Measurements from ENCODE around the gene PDZD2. TPM values are rescaled to one million over a fixed set of nuclear protein-coding genes. Genes with fewer than 3 reads are reported as not detected.
"Not testable (repeated sequence)": the region's sequence is repeated elsewhere in the genome, so short reads cannot be mapped to it uniquely, and the experiment has no call there.

The PDZD2 gene
- total RNA-seq, 1 donor from 2014 or later = 0.65 TPM

DNA sequence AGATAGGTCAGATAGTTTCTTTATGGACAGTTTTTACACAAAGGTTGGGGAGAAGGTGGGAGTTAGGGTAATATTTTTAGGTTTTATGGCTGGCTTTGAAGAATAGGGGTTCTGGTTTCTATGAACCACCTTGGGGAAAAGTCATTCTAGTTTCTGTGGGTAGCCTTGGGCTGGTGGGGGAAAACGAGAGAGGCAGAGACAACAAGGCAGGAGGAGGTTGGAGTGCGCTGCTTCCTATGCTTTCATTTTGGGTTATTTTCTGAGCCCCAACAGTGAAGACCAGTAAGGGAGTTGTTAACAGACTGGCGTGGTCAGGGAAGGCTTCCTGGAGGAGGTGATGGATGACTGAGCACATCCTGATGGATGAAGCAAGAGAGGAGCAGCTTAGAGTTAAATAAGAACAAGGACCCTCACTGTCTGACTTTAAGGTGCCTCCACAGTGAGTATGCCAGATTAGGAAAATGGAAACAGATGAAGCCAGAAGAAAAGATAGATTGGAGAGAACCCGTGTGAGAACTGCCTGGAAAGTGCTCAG is 81.9 kb downstream of the PDZD2 start:
- Mint-ChIP-seq H3K27me3 (ENCODE audit: low read depth) (no peaks in the 10 kb centered on the region), H3K4me3 (no peak overlapping the region), H3K4me1 (no peaks in the 10 kb centered on the region), H3K36me3 (ENCODE audit: low read depth) (no peaks in the 10 kb centered on the region), H3K9me3 (no peaks in the 10 kb centered on the region), H3K27ac (ENCODE audit: unreplicated experiment) (no peak overlapping the region)
- DNase-seq (ENCODE audit: low read depth, low spot score) = no peak
- TF ChIP-seq, protein P1, sequence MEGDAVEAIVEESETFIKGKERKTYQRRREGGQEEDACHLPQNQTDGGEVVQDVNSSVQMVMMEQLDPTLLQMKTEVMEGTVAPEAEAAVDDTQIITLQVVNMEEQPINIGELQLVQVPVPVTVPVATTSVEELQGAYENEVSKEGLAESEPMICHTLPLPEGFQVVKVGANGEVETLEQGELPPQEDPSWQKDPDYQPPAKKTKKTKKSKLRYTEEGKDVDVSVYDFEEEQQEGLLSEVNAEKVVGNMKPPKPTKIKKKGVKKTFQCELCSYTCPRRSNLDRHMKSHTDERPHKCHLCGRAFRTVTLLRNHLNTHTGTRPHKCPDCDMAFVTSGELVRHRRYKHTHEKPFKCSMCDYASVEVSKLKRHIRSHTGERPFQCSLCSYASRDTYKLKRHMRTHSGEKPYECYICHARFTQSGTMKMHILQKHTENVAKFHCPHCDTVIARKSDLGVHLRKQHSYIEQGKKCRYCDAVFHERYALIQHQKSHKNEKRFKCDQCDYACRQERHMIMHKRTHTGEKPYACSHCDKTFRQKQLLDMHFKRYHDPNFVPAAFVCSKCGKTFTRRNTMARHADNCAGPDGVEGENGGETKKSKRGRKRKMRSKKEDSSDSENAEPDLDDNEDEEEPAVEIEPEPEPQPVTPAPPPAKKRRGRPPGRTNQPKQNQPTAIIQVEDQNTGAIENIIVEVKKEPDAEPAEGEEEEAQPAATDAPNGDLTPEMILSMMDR (conservative IDR thresholded peaks at IDR 0.05) = no peak

DNA sequence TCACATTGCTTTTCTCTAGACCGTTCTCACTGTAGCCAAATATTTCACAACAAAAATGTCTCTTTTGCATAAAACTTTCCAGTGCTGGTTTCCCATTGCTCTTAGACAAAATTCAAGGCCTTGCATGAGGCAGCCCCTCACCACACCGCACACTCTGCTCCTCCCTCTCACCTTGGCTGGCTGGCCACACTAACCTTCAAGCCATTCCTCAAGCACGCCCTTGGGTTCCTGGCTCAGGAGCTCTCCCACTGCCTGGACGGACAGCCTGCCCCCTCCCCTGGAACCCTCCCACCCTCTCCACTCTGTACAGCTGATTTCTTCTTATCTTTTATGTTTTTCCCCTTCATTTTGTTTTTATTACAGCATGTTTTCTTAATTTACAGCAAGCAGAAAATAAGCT is 83.2 kb downstream of the PDZD2 start:
- TF ChIP-seq, protein P1 (conservative IDR thresholded peaks at IDR 0.05) = no peak
- no peak overlapping the region for H3K27ac Mint-ChIP-seq (ENCODE audit: unreplicated experiment)
- no peaks in the 10 kb centered on the region for H3K36me3 Mint-ChIP-seq (ENCODE audit: low read depth)
- H3K4me3 Mint-ChIP-seq = no peak overlapping the region
- H3K9me3 Mint-ChIP-seq = no peaks in the 10 kb centered on the region
- DNase-seq (ENCODE audit: low read depth, low spot score) = no peak
- no peaks in the 10 kb centered on the region for H3K4me1 Mint-ChIP-seq
- H3K27me3 Mint-ChIP-seq (ENCODE audit: low read depth) = no peaks in the 10 kb centered on the region

DNA sequence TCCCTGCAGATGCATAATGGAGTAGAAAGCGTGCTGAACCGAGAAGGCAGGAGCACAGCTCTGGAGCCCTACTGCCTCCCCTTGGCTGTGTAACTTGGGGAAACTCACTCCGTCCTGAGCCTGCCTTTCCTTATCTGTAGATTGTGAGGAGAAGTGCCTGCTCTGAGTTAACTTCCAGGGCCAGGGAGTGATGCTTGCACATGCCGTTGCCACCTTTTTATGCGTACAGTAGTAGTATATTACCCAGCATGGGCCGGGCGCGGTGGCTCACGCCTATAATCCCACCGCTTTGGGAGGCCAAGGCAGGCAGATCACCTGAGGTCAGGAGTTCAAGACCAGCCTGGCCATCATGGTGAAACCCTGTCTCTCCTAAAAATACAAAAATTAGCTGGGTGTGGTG is 87.1 kb downstream of the PDZD2 start:
- Mint-ChIP-seq H3K27me3 (ENCODE audit: low read depth) (no peaks in the 10 kb centered on the region), H3K27ac (ENCODE audit: unreplicated experiment) (no peak overlapping the region), H3K4me3 (no peak overlapping the region), H3K36me3 (ENCODE audit: low read depth) (no peaks in the 10 kb centered on the region), H3K9me3 (no peaks in the 10 kb centered on the region), H3K4me1 (no peaks in the 10 kb centered on the region)
- DNase-seq (ENCODE audit: low read depth, low spot score) = no peak
- TF ChIP-seq, protein P1 (conservative IDR thresholded peaks at IDR 0.05) = no peak

DNA sequence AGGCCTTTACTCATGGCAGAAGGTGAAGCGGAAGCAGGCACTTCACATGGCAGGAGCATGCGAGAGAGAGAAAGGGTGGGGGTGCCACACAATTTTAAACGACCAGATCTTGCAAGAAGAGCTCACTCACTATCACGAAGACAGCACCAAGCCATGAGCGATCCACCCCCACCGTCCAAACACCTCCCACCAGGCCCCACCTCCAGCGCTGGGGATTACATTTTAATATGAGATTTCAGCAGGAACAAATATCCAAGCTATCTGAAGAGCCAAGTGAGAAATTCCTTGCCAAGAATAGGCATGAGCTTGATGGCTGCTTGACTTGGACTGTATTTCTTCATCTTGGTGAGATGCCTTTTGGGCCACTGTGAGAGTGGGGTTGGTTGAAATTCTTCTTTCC is 88.0 kb downstream of the PDZD2 start:
- DNase-seq (ENCODE audit: low read depth, low spot score) = no peak
- Mint-ChIP-seq H3K4me1 (no peaks in the 10 kb centered on the region), H3K27me3 (ENCODE audit: low read depth) (no peaks in the 10 kb centered on the region), H3K4me3 (no peak overlapping the region), H3K27ac (ENCODE audit: unreplicated experiment) (no peak overlapping the region), H3K9me3 (no peaks in the 10 kb centered on the region), H3K36me3 (ENCODE audit: low read depth) (no peaks in the 10 kb centered on the region)
- TF ChIP-seq, protein P1 (conservative IDR thresholded peaks at IDR 0.05) = no peak

DNA sequence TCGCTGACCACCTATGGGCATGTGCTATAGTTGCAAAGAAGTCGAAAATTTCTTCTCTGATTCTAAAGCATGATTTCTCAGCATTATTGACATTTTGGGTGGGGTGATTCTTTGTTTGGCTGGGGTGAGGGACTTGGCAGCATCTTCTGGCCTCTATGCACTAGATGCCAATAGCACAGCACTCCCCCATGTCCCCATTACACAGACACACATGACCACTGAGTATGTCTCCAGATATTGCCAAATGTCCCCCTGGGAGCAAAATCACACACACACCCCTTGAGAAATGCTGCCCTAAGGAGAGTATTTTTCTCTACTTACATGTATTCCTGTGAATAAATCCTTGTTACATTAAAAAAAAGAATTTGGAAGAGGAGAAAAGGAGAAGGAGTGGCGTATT is 89.1 kb downstream of the PDZD2 start:
- no peaks in the 10 kb centered on the region for H3K27me3 Mint-ChIP-seq (ENCODE audit: low read depth)
- no peaks in the 10 kb centered on the region for H3K36me3 Mint-ChIP-seq (ENCODE audit: low read depth)
- H3K4me3 Mint-ChIP-seq = no peak overlapping the region
- H3K27ac Mint-ChIP-seq (ENCODE audit: unreplicated experiment) = no peak overlapping the region
- TF ChIP-seq, protein P1 (conservative IDR thresholded peaks at IDR 0.05) = no peak
- no peaks in the 10 kb centered on the region for H3K9me3 Mint-ChIP-seq
- no peaks in the 10 kb centered on the region for H3K4me1 Mint-ChIP-seq
- DNase-seq (ENCODE audit: low read depth, low spot score) = no peak

DNA sequence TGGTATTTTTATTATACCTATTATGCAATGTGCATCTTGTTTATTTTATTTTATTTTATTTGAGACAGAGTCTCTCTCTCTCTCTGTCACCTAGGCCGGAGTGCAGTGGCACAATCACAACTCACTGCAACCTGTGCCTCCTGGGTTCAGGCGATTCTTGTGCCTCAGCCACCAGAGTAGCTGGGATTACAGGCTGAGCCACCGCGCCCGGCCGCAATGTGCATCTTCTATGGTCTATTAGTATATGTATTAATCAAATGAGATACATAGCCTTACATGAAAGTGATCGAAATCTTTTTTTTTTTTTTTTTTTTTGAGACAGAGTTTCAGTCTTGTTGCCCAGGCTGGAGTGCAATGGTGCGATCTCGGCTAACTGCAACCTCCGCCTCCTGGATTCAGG is 89.9 kb downstream of the PDZD2 start:
- H3K4me3 Mint-ChIP-seq; H3K27ac Mint-ChIP-seq (ENCODE audit: unreplicated experiment); H3K4me1 Mint-ChIP-seq; H3K27me3 Mint-ChIP-seq (ENCODE audit: low read depth); H3K36me3 Mint-ChIP-seq (ENCODE audit: low read depth); H3K9me3 Mint-ChIP-seq; DNase-seq (ENCODE audit: low read depth, low spot score): not testable (repeated sequence)
